Measurements from ENCODE around the gene BACH2. TPM values are rescaled to one million over a fixed set of nuclear protein-coding genes. Genes with fewer than 3 reads are reported as not detected.
A peak's percentile ranks its signal among the peaks of the same experiment; 100 is the strongest.

BACH2 gene
- polyA plus RNA-seq, 1 donor from 2014 or later, result 21.2 TPM

DNA sequence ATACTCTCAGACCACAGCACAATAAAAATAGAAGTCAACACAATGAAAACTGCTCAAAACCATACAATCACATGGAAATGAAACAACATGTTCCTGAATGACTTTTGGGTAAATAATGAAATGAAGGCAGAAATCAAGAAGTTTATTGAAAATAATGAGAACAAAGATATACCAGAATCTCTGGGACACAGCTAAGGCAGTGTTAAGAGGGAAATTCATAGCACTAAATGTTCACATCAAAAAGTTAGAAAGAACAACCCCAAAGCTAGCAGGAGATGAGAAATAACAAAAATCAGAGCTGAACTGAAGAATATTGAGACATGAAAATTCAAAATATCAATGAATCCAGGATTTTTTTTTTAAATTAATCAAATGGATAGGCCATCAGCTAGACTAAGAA lies 183.3 kb downstream of the BACH2 start:
- Mint-ChIP-seq H3K27me3 (peaks cover 2% of the 10 kb centered on the region), H3K4me3 (no peak overlapping the region), H3K4me1 (peaks cover 16 to 38% (median 24%) of the 10 kb centered on the region in 3 donors), H3K36me3 (peaks cover 22% of the 10 kb centered on the region), H3K27ac (no peak overlapping the region), H3K9me3 (peaks cover 3 to 20% (median 17%) of the 10 kb centered on the region in 3 donors)

DNA sequence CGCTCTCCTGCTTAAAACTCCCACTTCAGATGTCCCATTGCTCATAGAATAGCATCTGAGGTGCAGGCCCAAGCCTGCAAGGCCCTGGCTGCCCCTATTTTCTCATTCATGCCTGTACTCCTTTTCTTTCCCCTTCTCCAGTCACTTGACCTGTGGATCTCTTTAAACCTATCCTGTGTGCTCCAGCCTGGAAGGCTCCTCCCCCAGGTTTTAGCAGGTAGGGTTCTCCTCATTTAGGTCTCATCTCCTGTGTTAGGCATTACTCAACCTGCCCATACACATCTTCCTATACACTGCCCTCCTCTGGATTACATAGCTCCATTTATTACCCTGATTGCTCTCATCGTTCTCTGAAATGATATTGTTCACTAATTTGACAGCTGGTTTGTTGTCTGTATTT lies 185.3 kb downstream of the BACH2 start:
- H3K27ac Mint-ChIP-seq, result peak overlapping the region in 1 of 3 donors; percentile 6

DNA sequence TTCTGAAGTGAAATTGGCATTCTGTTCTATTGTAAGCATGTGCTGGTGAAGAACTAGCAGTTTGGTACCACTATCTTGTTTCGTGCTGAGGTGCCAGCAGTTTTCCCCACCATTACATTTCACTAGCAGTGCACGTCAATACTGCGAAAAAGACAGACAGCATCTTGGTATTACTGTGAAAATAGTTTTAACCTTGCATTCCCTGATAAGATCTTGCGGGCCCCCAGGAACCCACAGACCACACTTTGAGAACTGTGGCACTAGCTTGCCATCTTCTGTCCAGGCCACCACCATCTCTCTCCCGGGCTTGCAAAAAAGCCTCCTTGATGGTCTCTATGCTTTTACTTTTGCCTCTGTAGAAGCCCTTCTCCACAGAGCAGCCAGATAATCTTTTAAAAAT lies 185.7 kb downstream of the BACH2 start:
- Mint-ChIP-seq H3K9me3 (peaks cover 3 to 16% (median 13%) of the 10 kb centered on the region in 3 donors), H3K27me3 (no peaks in the 10 kb centered on the region), H3K4me1 (peaks cover 33 to 46% (median 42%) of the 10 kb centered on the region in 3 donors), H3K4me3 (no peak overlapping the region), H3K27ac (peak overlapping the region in 1 of 3 donors; percentile 6), H3K36me3 (peaks cover 20% of the 10 kb centered on the region)

More for the DNA sequence above, 185.3 kb downstream of the BACH2 start:
- no peaks in the 10 kb centered on the region for H3K27me3 Mint-ChIP-seq
- H3K9me3 Mint-ChIP-seq, result peaks cover 3 to 20% (median 17%) of the 10 kb centered on the region in 3 donors
- no peak overlapping the region for H3K4me3 Mint-ChIP-seq
- H3K36me3 Mint-ChIP-seq, result peaks cover 24% of the 10 kb centered on the region
- H3K4me1 Mint-ChIP-seq, result peaks cover 33 to 46% (median 39%) of the 10 kb centered on the region in 3 donors

DNA sequence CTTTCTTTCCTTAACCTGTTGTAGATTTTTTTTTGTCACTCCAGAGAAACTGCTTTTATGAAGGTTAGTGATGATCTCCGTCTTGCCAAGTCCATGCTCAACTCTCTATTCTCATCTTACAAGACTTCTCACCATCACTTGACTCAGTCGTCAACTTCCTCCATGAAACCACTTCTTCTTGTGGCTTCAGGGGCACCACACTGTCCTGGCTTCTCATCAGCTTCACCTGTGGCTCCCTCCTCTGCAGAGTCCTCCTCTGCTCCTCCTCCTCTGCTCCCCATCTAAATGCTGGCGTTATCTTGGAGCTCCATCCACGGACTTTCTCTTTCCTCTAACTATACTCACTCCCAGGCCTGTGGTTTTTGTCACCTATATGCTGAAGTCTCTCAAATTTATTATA lies 187.5 kb downstream of the BACH2 start:
- Mint-ChIP-seq H3K36me3 (peaks cover 12% of the 10 kb centered on the region), H3K9me3 (peaks cover 3 to 9% (median 8%) of the 10 kb centered on the region in 3 donors), H3K4me1 (peaks cover 42 to 50% (median 42%) of the 10 kb centered on the region in 3 donors), H3K4me3 (peak overlapping the region in 3 of 4 donors; percentile 11 to 90 (median 83)), H3K27me3 (no peaks in the 10 kb centered on the region), H3K27ac (peak overlapping the region; percentile 52 to 71 (median 71))

DNA sequence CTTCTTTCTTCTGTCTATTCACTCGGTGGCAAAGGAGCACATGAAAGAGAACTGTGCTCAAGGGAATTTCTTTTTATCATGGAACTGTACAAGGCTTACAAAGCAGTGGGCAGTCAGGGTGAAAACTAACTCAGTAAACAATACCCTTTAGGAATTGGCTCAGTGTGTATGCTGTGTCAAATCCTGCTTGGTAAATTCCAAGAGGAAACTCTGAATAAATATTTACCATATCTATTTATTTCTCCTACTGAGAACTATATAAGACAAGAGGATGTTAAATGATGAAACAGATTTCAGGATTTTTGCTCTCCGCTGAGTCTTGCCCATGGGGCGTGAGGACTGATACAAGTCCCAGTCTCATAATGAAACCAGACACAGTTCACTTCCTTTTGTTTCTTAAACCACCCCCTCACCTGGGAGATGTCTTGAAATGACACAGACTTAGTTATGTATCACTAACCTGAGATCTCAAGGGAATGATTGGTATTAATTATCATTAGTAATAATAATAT lies 188.8 kb downstream of the BACH2 start:
- Mint-ChIP-seq H3K27me3 (no peaks in the 10 kb centered on the region), H3K36me3 (peaks cover 9% of the 10 kb centered on the region), H3K4me3 (peak overlapping the region in 3 of 4 donors; percentile 10 to 90 (median 61)), H3K9me3 (peaks cover 0 to 3% (median under 1%) of the 10 kb centered on the region in 3 donors), H3K4me1 (peaks cover 54 to 62% (median 56%) of the 10 kb centered on the region in 3 donors), H3K27ac (peak overlapping the region; percentile 52 to 80 (median 71))

DNA sequence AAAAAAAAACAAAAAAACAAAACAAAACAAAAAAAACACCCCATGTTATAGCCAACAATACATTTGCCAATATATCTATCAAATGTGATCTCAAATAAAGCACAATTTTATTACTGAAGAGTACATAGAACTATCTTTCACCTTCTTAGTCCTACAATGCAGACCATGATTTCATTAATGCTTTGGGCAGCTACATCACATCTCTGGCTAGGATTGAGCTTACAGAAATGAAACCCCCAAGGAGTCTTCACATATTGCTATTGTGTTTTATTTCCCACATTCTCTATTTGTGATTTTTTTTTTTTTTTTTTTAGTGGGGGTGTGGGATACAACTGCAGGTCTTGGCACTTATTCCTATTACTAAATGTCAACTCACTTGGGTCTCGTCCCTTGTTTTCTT lies 189.3 kb downstream of the BACH2 start:
- peak overlapping the region in 2 of 4 donors; percentile 10 to 90 for H3K4me3 Mint-ChIP-seq
- H3K9me3 Mint-ChIP-seq, result peaks cover 0 to 3% (median 0%) of the 10 kb centered on the region in 3 donors
- H3K27me3 Mint-ChIP-seq, result no peaks in the 10 kb centered on the region
- peaks cover 55 to 63% (median 57%) of the 10 kb centered on the region in 3 donors for H3K4me1 Mint-ChIP-seq
- peaks cover 4% of the 10 kb centered on the region for H3K36me3 Mint-ChIP-seq
- H3K27ac Mint-ChIP-seq, result peak overlapping the region in 2 of 3 donors; percentile 52 to 71

DNA sequence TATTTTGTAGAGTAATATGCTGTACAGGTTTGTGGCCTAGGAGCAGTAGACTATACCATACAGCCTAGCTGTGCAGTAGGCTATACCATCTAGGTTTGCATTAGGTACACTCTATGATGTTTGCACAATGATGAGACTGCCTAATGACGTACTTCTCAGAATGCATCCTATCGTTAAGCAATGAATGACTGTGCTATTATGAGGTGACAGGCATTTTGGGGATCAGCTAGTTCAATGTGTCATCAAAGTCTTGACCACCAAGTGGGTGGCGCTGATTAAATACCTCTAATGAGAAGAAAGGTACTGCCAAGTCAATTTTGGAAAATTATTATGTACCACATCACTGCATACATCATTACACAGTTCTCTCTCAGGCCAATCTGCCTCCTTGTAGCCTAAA lies 190.2 kb downstream of the BACH2 start:
- Mint-ChIP-seq H3K4me3 (no peak overlapping the region), H3K4me1 (peaks cover 50 to 67% (median 61%) of the 10 kb centered on the region in 3 donors), H3K9me3 (peaks cover 0 to 3% (median 0%) of the 10 kb centered on the region in 3 donors), H3K27me3 (no peaks in the 10 kb centered on the region), H3K27ac (peak overlapping the region in 1 of 3 donors; percentile 10), H3K36me3 (peaks cover 4% of the 10 kb centered on the region)

DNA sequence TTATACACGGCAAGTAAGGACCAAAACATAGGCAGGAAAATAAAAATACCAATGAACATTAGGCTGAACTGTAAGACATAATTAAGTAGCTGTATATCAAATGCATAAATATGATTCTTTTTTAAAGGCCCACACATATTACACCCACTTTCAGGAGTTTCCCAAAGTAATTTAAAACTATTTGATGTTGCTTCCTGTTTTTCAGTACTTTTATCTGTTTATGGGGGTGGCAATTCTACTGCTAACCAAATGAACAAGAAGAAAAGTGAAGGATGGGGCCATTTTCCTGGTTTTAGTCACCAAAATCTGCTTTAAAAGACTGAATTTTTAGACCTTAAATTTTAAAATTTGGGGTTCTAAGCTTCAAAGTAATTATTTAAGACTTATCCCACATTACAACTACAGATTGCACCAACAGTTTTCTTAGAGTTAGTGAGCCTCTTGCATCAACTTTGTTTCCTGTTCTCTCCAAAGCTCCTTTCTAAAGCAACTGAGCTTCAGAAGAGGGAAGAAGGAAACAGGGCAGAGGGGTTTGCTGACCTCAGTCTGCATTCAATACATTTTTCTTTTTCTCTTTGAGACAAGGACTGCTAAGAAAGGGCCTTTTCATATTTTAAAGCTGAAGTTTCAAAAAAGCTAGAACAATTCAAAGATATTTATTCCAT lies 191.0 kb downstream of the BACH2 start:
- H3K27me3 Mint-ChIP-seq, result no peaks in the 10 kb centered on the region
- H3K4me1 Mint-ChIP-seq, result peaks cover 54 to 69% (median 68%) of the 10 kb centered on the region in 3 donors
- H3K9me3 Mint-ChIP-seq, result peaks cover 0 to 5% (median under 1%) of the 10 kb centered on the region in 3 donors
- peaks cover 4% of the 10 kb centered on the region for H3K36me3 Mint-ChIP-seq
- H3K27ac Mint-ChIP-seq, result peak overlapping the region in 1 of 3 donors; percentile 73
- H3K4me3 Mint-ChIP-seq, result peak overlapping the region in 1 of 4 donors; percentile 87

DNA sequence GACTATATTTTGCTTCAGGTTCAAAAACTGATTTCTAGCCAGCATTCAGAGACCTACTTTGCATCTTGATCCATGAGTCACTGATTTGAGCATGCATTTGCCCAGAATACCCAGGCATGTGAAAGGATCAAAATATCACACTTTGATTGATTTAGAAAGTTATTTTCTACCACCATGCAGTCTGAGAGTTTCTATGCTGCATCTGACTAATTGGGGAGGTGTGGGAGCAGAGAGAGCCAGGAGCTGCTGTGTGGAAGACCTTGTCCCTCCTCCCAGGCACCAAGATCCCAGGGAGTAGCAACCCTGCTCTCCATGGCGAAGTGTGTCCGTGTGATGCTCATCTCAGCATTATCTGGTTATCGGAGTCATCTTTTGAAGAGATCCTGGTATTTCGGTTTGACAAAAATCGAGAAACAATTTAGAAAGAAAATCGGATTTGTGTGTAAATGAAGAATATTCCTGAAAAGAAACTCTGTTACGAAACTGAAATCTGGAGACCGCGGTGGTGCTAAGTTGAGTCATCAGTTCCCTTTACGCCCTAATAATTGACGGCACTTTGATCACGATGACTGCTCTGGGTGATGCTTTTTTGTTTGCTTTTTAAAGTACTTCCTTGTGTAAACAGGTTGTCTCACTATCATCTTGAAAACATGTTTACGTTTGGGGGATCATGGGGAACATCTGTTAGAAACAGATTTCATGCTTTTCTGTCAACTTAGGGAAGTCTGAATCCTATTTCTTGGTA lies 193.4 kb downstream of the BACH2 start:
- Mint-ChIP-seq H3K36me3 (peaks cover 2% of the 10 kb centered on the region), H3K27ac (peak overlapping the region; percentile 56 to 96 (median 75)), H3K4me1 (peaks cover 47 to 65% (median 55%) of the 10 kb centered on the region in 3 donors), H3K27me3 (no peaks in the 10 kb centered on the region), H3K9me3 (peaks cover 0 to 2% (median 2%) of the 10 kb centered on the region in 3 donors), H3K4me3 (peak overlapping the region; percentile 12 to 87 (median 69))

DNA sequence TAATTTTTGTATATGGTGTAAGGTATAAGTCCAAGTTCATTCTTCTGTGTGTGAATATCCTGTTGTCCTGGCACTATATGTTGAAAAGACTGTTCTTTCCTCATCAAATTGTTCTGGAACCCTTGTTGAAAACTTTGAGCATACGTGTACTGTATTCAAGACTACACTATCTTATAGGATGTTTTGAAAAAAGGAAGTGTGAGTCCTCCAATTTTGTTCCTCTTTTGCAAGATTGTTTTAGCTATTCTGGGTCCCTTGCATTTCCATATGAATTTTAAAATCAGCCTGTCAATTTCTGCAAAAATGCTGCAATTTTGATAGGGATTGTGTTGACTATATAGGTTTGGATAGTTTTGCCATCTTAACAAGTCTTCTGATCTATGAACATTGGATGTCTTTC lies 195.2 kb downstream of the BACH2 start:
- Mint-ChIP-seq H3K27me3 (no peaks in the 10 kb centered on the region), H3K27ac (peak overlapping the region; percentile 14 to 79 (median 26)), H3K36me3 (no peaks in the 10 kb centered on the region), H3K4me3 (peak overlapping the region in 2 of 4 donors; percentile 41 to 84), H3K4me1 (peaks cover 43 to 60% (median 44%) of the 10 kb centered on the region in 3 donors), H3K9me3 (peaks cover 0 to 2% (median 2%) of the 10 kb centered on the region in 3 donors)

DNA sequence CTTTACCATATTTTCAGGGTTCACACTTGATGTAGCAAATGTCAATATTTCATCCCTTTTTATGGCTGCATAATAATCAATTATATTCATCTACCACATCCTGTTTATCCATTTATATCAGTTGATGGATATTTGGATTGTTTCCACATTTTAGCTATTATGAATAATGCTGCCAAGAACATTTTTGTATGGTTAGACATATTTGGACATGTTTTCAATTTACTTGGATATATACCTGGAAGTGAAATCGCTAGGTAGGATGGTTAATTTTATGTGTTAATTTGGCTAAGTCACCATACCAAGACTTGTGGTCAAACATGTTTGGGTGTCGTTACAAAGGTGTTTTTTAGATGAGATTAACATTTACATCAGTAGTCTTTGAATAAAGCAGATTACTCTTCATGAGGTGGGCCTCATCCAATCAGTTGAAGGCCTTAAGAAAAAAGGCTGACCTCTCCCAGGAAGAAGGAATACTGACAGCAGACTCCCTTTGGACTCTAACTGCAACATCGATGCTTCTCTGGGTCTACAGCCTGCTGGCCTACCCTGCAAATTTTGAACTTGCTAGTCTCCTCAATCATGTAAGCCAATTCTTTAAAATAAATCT lies 196.5 kb downstream of the BACH2 start:
- H3K27ac Mint-ChIP-seq, result peak overlapping the region in 1 of 3 donors; percentile 6

DNA sequence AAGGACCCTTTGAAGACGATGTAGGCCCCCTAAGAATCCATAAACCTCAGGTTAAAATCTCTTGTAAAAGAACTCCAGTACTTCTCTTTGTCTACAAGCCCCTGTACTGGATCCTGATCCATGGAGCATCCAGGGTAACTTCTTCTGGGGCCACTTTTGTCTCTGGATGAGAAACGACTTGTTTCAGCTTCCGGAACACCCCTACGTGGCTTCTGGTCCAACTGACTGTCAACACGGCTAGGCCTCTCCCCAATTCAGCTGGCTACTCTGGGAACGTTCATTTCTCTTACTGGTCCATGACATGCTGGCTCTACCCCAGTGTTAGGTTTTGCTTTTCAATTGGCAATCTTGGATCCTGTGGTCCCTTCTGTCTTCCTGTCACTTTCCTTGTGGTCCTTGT lies 198.0 kb downstream of the BACH2 start:
- Mint-ChIP-seq H3K9me3 (peaks cover 0 to 2% (median 2%) of the 10 kb centered on the region in 3 donors), H3K27ac (no peak overlapping the region), H3K27me3 (peaks cover 1% of the 10 kb centered on the region), H3K4me1 (peaks cover 36 to 62% (median 56%) of the 10 kb centered on the region in 3 donors), H3K36me3 (peaks cover 6% of the 10 kb centered on the region), H3K4me3 (peak overlapping the region in 1 of 4 donors; percentile 58)

More for the DNA sequence above, 196.5 kb downstream of the BACH2 start:
- peaks cover 43 to 59% (median 55%) of the 10 kb centered on the region in 3 donors for H3K4me1 Mint-ChIP-seq
- H3K4me3 Mint-ChIP-seq, result peak overlapping the region in 1 of 4 donors; percentile 42
- H3K9me3 Mint-ChIP-seq, result peaks cover 0 to 2% (median 2%) of the 10 kb centered on the region in 3 donors
- peaks cover 1% of the 10 kb centered on the region for H3K27me3 Mint-ChIP-seq
- H3K36me3 Mint-ChIP-seq, result peaks cover 3% of the 10 kb centered on the region

DNA sequence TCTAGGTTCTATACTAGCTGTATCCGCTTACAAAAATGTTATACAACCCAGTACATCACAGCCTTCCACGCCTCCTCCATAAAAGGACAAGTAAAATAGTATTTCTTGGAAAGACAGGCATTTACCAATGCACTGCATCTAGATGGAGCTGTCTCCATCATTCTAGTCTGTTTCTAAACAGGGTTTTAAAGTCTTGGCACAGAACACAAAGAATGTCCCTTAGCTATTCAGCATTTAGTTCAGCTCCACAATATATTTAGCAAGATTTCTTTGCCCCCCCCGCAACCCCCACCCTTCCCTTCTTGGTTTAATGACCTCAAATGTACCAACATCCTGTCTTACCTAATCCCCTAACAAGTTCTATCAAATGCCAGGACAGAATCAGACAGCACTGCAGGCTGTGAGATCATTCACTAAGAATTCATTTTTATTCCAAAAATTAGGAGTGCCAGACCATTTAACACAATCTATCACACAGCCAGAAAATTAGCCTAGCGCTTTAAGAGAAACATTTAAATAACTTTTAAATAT lies 198.6 kb downstream of the BACH2 start:
- Mint-ChIP-seq H3K4me3 (no peak overlapping the region), H3K27me3 (peaks cover 1% of the 10 kb centered on the region), H3K27ac (no peak overlapping the region), H3K9me3 (peaks cover 0 to 2% (median 2%) of the 10 kb centered on the region in 3 donors), H3K4me1 (peaks cover 31 to 62% (median 52%) of the 10 kb centered on the region in 3 donors), H3K36me3 (peaks cover 6% of the 10 kb centered on the region)

DNA sequence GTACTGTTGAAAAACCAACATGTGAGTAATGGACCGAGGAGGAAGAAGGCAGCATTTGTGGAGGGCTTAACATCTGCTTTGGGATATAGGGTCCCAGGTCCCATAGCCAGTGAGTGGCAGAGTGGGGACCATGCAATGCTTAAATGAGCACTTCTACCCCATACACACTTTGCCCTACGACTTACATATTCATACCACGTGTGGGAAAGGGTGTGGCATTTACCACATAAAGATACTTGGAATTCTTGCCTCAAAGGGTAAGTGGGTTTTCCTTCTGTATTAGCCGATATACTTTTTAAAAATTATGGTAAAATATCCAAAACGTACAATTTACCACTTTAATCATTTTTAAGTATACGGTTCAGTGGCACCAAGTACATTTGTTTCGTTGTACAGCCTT lies 199.3 kb downstream of the BACH2 start:
- Mint-ChIP-seq H3K27ac (no peak overlapping the region), H3K4me3 (no peak overlapping the region), H3K9me3 (peaks cover 0 to 2% (median 2%) of the 10 kb centered on the region in 3 donors), H3K4me1 (peaks cover 27 to 59% (median 48%) of the 10 kb centered on the region in 3 donors), H3K36me3 (peaks cover 6% of the 10 kb centered on the region), H3K27me3 (peaks cover 1% of the 10 kb centered on the region)
